Measurements from ENCODE around the gene ENDOD1.

GRCh38 chr11:95086836-95087570 lies 2.6 kb upstream of the ENDOD1 start:
- TF ChIP-seq EP300 (IDR thresholded peaks at IDR 0.05): no peak
- TF ChIP-seq POLR2A (IDR thresholded peaks at IDR 0.05; ENCODE audit: low read length): no peak
- TF ChIP-seq JUNB (IDR thresholded peaks at IDR 0.05): no peak
- no peak for TF ChIP-seq HDAC2 (IDR thresholded peaks at IDR 0.05)
- TF ChIP-seq, protein P1, sequence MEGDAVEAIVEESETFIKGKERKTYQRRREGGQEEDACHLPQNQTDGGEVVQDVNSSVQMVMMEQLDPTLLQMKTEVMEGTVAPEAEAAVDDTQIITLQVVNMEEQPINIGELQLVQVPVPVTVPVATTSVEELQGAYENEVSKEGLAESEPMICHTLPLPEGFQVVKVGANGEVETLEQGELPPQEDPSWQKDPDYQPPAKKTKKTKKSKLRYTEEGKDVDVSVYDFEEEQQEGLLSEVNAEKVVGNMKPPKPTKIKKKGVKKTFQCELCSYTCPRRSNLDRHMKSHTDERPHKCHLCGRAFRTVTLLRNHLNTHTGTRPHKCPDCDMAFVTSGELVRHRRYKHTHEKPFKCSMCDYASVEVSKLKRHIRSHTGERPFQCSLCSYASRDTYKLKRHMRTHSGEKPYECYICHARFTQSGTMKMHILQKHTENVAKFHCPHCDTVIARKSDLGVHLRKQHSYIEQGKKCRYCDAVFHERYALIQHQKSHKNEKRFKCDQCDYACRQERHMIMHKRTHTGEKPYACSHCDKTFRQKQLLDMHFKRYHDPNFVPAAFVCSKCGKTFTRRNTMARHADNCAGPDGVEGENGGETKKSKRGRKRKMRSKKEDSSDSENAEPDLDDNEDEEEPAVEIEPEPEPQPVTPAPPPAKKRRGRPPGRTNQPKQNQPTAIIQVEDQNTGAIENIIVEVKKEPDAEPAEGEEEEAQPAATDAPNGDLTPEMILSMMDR (IDR thresholded peaks at IDR 0.05): no peak
- TF ChIP-seq, protein P2, sequence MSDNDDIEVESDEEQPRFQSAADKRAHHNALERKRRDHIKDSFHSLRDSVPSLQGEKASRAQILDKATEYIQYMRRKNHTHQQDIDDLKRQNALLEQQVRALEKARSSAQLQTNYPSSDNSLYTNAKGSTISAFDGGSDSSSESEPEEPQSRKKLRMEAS (IDR thresholded peaks at IDR 0.05): no peak
- TF ChIP-seq RAD21 (conservative IDR thresholded peaks at IDR 0.05 in 1 of 2, IDR thresholded peaks at IDR 0.05 in 1 of 2): no peak
- TF ChIP-seq ZC3H11A (IDR thresholded peaks at IDR 0.05): no peak
- TF ChIP-seq RCOR1 (IDR thresholded peaks at IDR 0.05; ENCODE audit: low read depth, low read length): no peak
- TF ChIP-seq RFX5 (IDR thresholded peaks at IDR 0.05): no peak

Data from A549 (cell line).